Brain microvascular endothelial cell (primary cell): ENCODE data around the gene AIPL1.

Experiments
- DNase-seq: peaks from one replicate; pipeline ENCODE4 v3.0.0-alpha.2; 2020
- H3K27ac ChIP-seq: fragments of 250-450 bp; sonication (Bioruptor Pico); 2 replicates; pipeline ENCODE4 v1.5.1; 2020; ENCODE audit warnings: mild to moderate bottlenecking, moderate library complexity
- H3K27me3 ChIP-seq: fragments of 250-450 bp; sonication (Bioruptor Pico); replicated peaks from 2 replicates; pipeline ENCODE4 v1.5.1; 2020; ENCODE audit warnings: mild to moderate bottlenecking
- H3K36me3 ChIP-seq: fragments of 250-450 bp; sonication (Bioruptor Pico); replicated peaks from 2 replicates; pipeline ENCODE4 v1.5.1; 2020; ENCODE audit warnings: mild to moderate bottlenecking
- H3K4me3 ChIP-seq: 2 replicates; pipeline ENCODE4 v1.5.1; 2011; ENCODE audit warnings: low read depth, mild to moderate bottlenecking, control low read depth, low read length, moderate library complexity
- CTCF ChIP-seq: IDR thresholded peaks from 2 replicates; pipeline ENCODE4 v1.5.1; 2011; ENCODE audit warnings: low read depth, mild to moderate bottlenecking, moderate library complexity, low read length, control low read depth, inconsistent platforms; ENCODE audit errors: missing control alignments
- in situ Hi-C: cut with HindIII; loops from 2 replicates; pipeline ENCODE4 v1.10.0; 2017; ENCODE audit warnings: low sequenced_read_pairs, low pct_ligation_motif_present

Gene AIPL1

GRCh38 chr17:6460531-6461161, 25.7 kb upstream of the AIPL1 start:
- Histone ChIP-seq H3K27me3 (no peaks in the 10 kb centered on the region), H3K4me3 (no peak overlapping the region), H3K36me3 (no peaks in the 10 kb centered on the region), H3K27ac (no peak overlapping the region)
- TF ChIP-seq CTCF, result no peak
- in situ Hi-C loops, result no loop called here
- no peak for DNase-seq

- DNase-seq, result no peak
- no peak for TF ChIP-seq CTCF
- in situ Hi-C loops, result no loop called here
- Histone ChIP-seq H3K27ac (no peak overlapping the region), H3K4me3 (no peak overlapping the region), H3K27me3 (peaks cover 4% of the 10 kb centered on the region), H3K36me3 (no peaks in the 10 kb centered on the region)
Observed at GRCh38 chr17:6458460-6458950, 23.6 kb upstream of the AIPL1 start.

DNA sequence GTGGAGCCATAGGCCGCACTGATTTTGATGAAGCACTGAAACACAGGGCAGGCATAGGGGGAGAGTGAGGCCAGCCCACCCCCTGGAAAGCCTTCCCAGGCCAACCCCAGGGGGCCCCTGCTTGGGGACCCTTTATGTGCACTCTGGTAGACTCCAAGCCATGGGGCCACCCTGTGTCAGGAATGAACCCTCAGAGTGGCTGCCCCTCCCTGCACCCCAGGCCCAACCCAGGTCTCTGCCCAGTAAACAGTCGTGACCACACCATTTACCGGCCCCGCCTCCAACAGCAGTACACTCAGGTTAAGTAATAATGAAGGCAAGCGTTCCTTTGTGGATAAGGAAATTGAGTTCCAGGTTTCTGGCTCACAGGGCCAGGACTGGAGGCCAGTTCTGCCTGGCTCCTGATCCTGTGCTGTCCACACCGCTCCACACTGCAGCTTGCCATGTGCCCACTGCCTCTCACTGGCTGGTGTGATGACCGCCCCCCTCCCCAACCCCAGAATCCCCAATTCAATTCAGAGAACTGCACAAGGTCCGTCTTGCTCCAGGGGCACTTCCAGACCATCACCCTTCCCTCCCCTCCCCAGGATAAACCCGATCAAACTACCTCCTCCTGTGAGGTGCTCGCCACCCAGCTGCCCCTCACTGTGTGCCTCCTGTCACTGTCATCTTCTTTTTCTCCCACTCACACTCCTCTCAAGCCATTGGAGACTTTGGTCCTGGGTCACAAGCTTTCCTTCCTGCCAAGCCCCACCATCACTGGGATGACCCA, 23.0 kb upstream of the AIPL1 start:
- H3K27me3 ChIP-seq, result peaks cover 4% of the 10 kb centered on the region
- H3K27ac ChIP-seq, result no peak overlapping the region
- no peak overlapping the region for H3K4me3 ChIP-seq
- DNase-seq, result no peak
- in situ Hi-C loops, result no loop called here
- no peaks in the 10 kb centered on the region for H3K36me3 ChIP-seq
- TF ChIP-seq CTCF, result no peak

- peaks cover 4% of the 10 kb centered on the region for H3K27me3 ChIP-seq
- no peaks in the 10 kb centered on the region for H3K36me3 ChIP-seq
- H3K4me3 ChIP-seq, result no peak overlapping the region
- no peak overlapping the region for H3K27ac ChIP-seq
- in situ Hi-C loops, result no loop called here
- TF ChIP-seq CTCF, result no peak
- DNase-seq, result peak; percentile 52
Observed at GRCh38 chr17:6456914-6457687, 22.2 kb upstream of the AIPL1 start.

- TF ChIP-seq CTCF, result no peak
- DNase-seq, result no peak
- no peaks in the 10 kb centered on the region for H3K36me3 ChIP-seq
- H3K4me3 ChIP-seq, result no peak overlapping the region
- no peak overlapping the region for H3K27ac ChIP-seq
- H3K27me3 ChIP-seq, result peaks cover 4% of the 10 kb centered on the region
- in situ Hi-C loops, result no loop called here
Observed at GRCh38 chr17:6456321-6456720, 21.4 kb upstream of the AIPL1 start.
